K562 (cell line): ENCODE measurements around the gene FUBP3. TPM values are rescaled to one million over a fixed set of nuclear protein-coding genes. Genes with fewer than 3 reads are reported as not detected.

ENCODE experiments used
- BRF1 ChIP-seq: IDR thresholded peaks from 3 replicates; pipeline ENCODE4 v1.6.1; 2011; ENCODE audit warnings: borderline replicate concordance, mild to moderate bottlenecking; ENCODE audit not compliant: insufficient read length; ENCODE audit errors: extremely low read depth
- MAX ChIP-seq: sonication (generic); formaldehyde crosslinking; IDR thresholded peaks from 2 replicates; pipeline ENCODE4 v1.9.0; 2022; ENCODE audit warnings: mild to moderate bottlenecking, missing genetic modification reagents
- MBD2 ChIP-seq: sonication (generic); IDR thresholded peaks from 2 replicates; pipeline ENCODE4 v1.6.1; 2016; ENCODE audit warnings: low read depth, borderline replicate concordance
- MTA3 ChIP-seq: fragments of 450-650 bp; formaldehyde crosslinking; IDR thresholded peaks from 2 replicates; pipeline ENCODE4 v1.6.1; 2017; ENCODE audit warnings: mild to moderate bottlenecking, borderline replicate concordance
- ZBTB11 ChIP-seq, 3 experiments: fragments of 200-800 bp in 1 of 3; fragments of 250-450 bp in 1 of 3; fragments of 450-650 bp in 1 of 3; sonication (Bioruptor Pico) in 1 of 3; sonication (Bioruptor generic) in 1 of 3; formaldehyde crosslinking in 1 of 3; IDR thresholded peaks; 2 replicates each; pipeline versions ENCODE4 v1.6.1 to v1.8.0; 2016 to 2022; ENCODE audit warnings: mild to moderate bottlenecking in 2 of 3, missing genetic modification characterization in 2 of 3, missing compliant biosample characterization in 1 of 3, moderate library complexity in 1 of 3
- ZBTB49 ChIP-seq: sonication (generic); formaldehyde crosslinking; IDR thresholded peaks from 2 replicates; pipeline ENCODE4 v1.8.0; 2022; ENCODE audit warnings: missing genetic modification reagents, mild to moderate bottlenecking, borderline replicate concordance
- ZFX ChIP-seq: sonication (generic); formaldehyde crosslinking; IDR thresholded peaks from 2 replicates; pipeline ENCODE4 v1.8.0; 2022; ENCODE audit warnings: mild to moderate bottlenecking, missing genetic modification reagents, moderate library complexity
- ZHX1 ChIP-seq: fragments of 150-350 bp; conservative IDR thresholded peaks from 2 replicates; pipeline ENCODE4 v1.6.1; 2014; ENCODE audit warnings: low read length
- ZNF239 ChIP-seq: fragments of 250-450 bp; sonication (Bioruptor Pico); IDR thresholded peaks from 2 replicates; pipeline ENCODE4 v1.4.0; 2020; ENCODE audit warnings: mild to moderate bottlenecking
- ZNF263 ChIP-seq: sonication (generic); formaldehyde crosslinking; IDR thresholded peaks from 2 replicates; pipeline ENCODE4 v1.8.0; 2022; ENCODE audit warnings: mild to moderate bottlenecking, missing genetic modification reagents, borderline replicate concordance
- polyA plus RNA-seq, 8 experiments: library from polyadenylated mRNA; depleted of rRNA in 4 of 8; stranded (reverse) in 5 of 8; unstranded in 3 of 8; fragments of >200 nt; fragmentation: Nextera tagmentation in 2 of 8; fragmentation: Illumina TruSeq in 1 of 8; extraction: Ambion mirVana in 2 of 8; extraction: Trizol in 1 of 8; gene quantifications; 2 replicates each; pipeline versions ENCODE4 v1.2.1 to v1.2.3, GENCODE V29; 2011 to 2014; ENCODE audit warnings: inconsistent platforms in 1 of 8, missing spikeins in 1 of 8
- total RNA-seq, 7 experiments: library from RNA; depleted of rRNA in 6 of 7; stranded (reverse); fragments of >200 nt in 6 of 7; fragmentation: Illumina TruSeq in 2 of 7; extraction: Trizol in 2 of 7; gene quantifications; 2 replicates each; pipeline versions ENCODE4 v1.2.1 to v1.2.3, GENCODE V29; 2011 to 2021; ENCODE audit warnings: low replicate concordance in 1 of 7
- TF ChIP-seq, protein P1 (sequence below): fragments of 250-450 bp; sonication (Bioruptor Pico); IDR thresholded peaks from 2 replicates; pipeline ENCODE4 v1.4.0; 2020; ENCODE audit warnings: mild to moderate bottlenecking, moderate library complexity

Gene FUBP3
- total and polyA plus RNA-seq, 9 of the 15 experiments (the other 6 are each of a cell fraction or from before 2014, with no cell fraction given) = 3.0 to 64.0 (median 48.1) TPM

DNA sequence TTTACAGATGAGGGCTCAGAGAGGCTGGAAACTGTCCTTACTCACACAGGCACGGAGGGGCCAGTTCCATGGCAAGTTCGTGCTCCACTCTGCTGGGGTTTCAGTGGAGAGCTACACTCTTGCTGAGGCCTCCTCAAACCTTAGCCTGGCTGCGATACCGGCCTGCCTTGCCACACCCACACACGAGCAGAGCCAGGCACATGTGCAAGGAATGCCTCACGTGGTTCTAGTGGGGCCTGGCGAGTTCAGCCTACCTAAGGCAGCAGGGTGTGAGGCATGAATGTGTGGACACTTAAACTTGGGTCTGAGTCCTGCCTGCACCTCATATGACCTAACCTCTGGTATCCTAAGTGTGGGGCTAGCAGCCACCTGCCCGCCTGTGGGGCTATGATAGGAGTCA is 63.5 kb downstream of the FUBP3 start (continued):
- peak; percentile 84 for TF ChIP-seq MAX
- no peak for TF ChIP-seq ZBTB49 (CRISPR knock-in tag)
- TF ChIP-seq ZNF239 (CRISPR knock-in tag) = no peak
- no peak for TF ChIP-seq BRF1
- 0 out of 2 replicates have a peak, but pooled peaks have one; percentile 17 for TF ChIP-seq ZFX
- TF ChIP-seq, protein P1, sequence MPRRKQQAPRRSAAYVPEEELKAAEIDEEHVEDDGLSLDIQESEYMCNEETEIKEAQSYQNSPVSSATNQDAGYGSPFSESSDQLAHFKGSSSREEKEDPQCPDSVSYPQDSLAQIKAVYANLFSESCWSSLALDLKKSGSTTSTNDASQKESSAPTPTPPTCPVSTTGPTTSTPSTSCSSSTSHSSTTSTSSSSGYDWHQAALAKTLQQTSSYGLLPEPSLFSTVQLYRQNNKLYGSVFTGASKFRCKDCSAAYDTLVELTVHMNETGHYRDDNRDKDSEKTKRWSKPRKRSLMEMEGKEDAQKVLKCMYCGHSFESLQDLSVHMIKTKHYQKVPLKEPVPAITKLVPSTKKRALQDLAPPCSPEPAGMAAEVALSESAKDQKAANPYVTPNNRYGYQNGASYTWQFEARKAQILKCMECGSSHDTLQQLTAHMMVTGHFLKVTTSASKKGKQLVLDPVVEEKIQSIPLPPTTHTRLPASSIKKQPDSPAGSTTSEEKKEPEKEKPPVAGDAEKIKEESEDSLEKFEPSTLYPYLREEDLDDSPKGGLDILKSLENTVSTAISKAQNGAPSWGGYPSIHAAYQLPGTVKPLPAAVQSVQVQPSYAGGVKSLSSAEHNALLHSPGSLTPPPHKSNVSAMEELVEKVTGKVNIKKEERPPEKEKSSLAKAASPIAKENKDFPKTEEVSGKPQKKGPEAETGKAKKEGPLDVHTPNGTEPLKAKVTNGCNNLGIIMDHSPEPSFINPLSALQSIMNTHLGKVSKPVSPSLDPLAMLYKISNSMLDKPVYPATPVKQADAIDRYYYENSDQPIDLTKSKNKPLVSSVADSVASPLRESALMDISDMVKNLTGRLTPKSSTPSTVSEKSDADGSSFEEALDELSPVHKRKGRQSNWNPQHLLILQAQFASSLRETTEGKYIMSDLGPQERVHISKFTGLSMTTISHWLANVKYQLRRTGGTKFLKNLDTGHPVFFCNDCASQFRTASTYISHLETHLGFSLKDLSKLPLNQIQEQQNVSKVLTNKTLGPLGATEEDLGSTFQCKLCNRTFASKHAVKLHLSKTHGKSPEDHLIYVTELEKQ = no peak
- TF ChIP-seq MBD2 = no peak
- TF ChIP-seq ZHX1 = no peak
- TF ChIP-seq ZBTB11 (CRISPR knock-in tag; IDR thresholded peaks at IDR 0.05) = no peak
- TF ChIP-seq ZNF263 (CRISPR knock-in tag) = no peak
- TF ChIP-seq MTA3 = no peak
